GM21360 (cell line): Measurements from ENCODE around the gene AGAP1.

Experiments
- ATAC-seq: cut with Tn5 transposase; IDR thresholded peaks from one replicate; pipeline ENCODE4 v1.9.1; 2021; ENCODE audit warnings: mild to moderate bottlenecking, moderate library complexity; ENCODE audit not compliant: unreplicated experiment

Gene AGAP1

DNA sequence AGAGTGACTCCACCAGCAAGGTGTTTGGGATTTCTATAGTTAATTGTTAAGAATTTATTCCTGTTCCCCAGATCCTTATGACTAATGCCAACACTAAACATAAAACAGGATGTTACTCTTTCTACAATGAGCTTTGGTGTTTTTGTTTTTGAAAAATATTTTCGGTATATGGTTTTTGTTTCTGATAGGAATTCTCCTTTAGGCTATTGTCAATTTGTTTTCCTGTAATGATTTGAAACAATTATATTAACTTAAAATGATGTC is 182.6 kb downstream of the AGAP1 start:
- ATAC-seq = no peak

- no peak for ATAC-seq
These were observed 183.5 kb downstream of the AGAP1 start for GRCh38 chr2:235677276-235677788.

- ATAC-seq = no peak
These were observed 184.1 kb downstream of the AGAP1 start for GRCh38 chr2:235677937-235678336.

DNA sequence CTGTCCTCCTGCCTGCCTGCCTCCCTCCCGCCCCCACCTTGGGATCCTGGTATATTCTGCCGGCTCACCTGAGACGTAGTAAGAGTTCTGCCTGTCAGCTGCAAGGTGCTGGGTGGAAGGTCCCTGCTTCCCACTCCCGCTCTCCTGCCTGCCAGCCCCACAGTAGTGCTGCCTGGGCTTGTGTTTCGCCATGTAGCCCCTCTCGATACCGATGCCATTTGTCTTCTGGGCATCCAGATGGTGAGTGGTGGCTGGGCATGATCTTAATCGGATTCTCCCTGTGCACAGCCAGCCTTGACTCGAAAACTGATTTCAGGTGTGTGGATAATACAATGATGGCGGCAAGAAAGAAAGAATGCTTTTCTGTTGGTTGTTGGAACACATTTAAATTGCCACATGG is 184.9 kb downstream of the AGAP1 start:
- ATAC-seq = no peak

GRCh38 chr2:235679471-235679870 is 185.6 kb downstream of the AGAP1 start:
- no peak for ATAC-seq

GRCh38 chr2:235685024-235685721 is 191.3 kb downstream of the AGAP1 start:
- ATAC-seq = no peak

- no peak for ATAC-seq
These were observed 194.9 kb downstream of the AGAP1 start for GRCh38 chr2:235688511-235689426.

GRCh38 chr2:235689427-235689853 is 195.6 kb downstream of the AGAP1 start:
- ATAC-seq = no peak

- ATAC-seq = no peak
These were observed 196.4 kb downstream of the AGAP1 start for GRCh38 chr2:235690082-235690808.

DNA sequence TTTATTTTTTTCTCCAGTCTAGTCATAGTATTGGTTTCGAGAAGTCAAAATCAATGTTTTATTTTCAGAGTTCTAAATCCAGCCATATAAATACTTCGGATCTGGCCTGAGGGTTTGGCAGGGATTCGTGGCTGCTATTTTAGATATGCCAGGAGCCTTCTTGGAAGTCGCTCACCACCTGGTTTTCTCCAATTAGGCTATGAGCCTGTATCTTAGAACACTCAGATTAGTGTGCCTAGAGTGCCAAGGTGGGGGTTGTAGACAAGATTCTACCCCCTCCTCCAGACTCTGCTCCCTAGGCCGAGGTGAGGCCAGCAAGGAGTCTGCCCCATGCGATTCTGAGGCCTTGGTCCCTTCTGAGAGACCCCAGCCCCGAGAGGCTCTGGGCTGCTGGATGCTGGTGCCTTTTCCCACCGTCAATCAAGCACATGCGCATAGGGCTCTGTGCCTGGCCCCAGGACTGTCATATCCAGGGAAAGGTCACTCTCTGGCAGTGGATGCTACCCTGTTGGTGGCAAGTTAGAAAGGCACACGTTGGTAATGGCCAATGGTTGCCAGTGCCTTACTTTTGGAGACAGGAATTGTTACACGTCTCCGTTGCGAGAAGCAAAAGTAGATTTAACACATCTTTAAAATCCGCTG is 197.1 kb downstream of the AGAP1 start:
- ATAC-seq = no peak

GRCh38 chr2:235692076-235692475 is 198.2 kb downstream of the AGAP1 start:
- ATAC-seq = no peak

DNA sequence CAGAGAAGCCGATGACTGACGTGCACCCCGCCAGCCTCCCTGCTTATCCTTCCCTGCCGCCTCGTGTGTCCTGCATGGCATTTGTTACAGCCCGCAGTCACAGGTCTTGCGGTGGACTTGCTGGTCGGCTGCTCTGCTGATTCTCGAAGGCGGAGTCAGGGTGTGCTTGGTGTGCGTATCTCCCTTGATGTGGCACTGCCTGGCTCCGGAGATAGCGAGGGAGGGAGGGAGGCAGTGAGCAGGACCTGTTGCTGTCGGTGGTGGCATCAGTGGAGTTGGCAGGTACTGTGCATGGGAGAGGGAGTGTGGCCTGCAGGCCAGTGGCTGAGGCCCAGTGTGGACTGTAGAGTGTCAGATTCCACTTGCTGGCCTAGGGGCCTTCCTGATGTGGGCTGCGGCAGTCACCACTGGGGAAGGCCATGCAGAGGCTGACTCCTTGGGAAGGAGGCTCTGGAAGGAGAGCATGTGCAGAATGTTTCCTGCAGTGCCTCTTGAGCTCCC is 198.9 kb downstream of the AGAP1 start:
- ATAC-seq = no peak

- no peak for ATAC-seq
These were observed 199.4 kb downstream of the AGAP1 start for GRCh38 chr2:235693279-235693678.

DNA sequence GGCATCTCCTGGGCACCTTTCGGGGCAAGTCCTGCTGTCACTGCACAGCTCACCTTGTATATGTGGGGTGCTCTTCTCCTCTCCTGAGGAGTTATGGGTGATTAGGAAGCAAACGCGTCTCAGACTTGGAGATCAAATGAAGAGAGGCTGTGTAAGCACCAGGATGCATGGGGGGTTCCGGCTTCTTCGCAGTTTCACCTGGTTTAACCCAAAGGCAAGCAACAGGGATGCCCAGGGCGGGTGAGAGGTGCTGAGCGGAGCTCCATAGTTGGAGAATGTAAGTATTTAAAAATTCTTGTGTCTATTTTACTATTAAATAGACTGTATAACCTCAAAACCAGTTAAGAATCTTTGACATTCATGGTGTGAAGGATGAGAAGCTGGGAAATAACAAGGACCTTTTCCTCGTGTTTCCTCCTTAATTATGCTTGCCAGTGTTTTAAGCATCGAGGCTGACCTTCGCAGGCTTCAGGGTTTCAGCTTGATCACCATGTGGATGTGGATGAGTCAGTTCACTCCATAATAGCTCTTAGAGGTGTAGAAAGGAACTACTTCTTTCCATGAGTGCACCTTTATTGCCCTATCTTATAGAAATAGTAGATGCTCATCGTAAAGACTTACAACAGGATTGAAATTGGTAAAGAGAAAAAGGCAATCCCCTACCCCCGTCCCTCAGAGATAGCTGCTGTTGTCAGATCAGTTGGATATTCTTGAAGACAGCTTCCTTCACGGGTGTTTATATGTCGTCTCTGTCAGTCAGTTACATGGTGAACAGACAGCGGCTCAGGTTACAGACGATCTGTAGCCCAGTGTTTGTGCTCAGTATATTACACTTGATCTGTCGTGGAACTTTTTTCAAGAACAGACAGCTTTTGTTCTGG is 201.1 kb downstream of the AGAP1 start:
- no peak for ATAC-seq

DNA sequence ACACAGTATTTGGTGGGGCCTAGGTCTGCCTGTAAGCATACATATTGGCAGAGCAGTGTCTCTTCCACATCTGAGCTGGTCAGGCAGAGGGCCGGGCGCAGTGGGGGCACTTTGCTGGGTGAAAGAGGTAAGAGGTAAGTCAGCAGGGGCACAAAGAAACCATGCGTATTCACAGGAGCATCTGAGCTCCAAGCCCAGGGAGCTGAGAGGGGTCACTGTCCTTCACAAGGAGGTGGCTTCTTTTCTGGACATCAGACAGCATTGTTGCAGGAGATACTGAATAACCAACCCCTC is 201.7 kb downstream of the AGAP1 start:
- ATAC-seq = no peak

GRCh38 chr2:235697041-235697440 is 203.2 kb downstream of the AGAP1 start:
- ATAC-seq = no peak

DNA sequence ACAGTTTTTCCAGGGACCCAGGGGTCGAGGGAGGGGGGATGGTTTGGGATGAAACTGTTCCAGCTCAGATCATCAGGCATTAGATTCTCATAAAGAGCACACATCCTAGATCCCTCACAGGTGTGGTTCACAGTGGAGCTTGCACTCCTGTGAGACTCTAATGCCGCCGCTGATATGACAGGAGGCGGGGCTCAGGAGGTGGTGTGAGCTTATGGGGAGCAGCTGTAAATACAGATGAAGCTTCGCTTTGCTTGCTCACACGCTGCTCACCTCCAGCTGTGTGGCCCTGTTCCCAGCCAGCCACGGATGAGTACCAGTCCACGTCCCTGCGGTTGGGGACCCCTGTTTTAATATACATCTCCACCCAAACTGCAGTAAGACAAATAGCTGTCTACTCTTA is 204.2 kb downstream of the AGAP1 start:
- no peak for ATAC-seq

- ATAC-seq = no peak
These were observed 204.6 kb downstream of the AGAP1 start for GRCh38 chr2:235698491-235698890.

GRCh38 chr2:235699576-235699975 is 205.7 kb downstream of the AGAP1 start:
- no peak for ATAC-seq
